HEK293 (cell line): ENCODE measurements around the gene RUFY4.

Experiments used
- SETDB1 ChIP-seq: IDR thresholded peaks from one replicate; pipeline ENCODE4 v1.6.1; 2017; ENCODE audit warnings: mild to moderate bottlenecking, low read length, moderate library complexity, mixed read lengths; ENCODE audit not compliant: insufficient read length
- ZEB2 ChIP-seq: fragments of 450-650 bp; formaldehyde crosslinking; IDR thresholded peaks from 2 replicates; pipeline ENCODE4 v1.5.1; 2016; ENCODE audit warnings: missing biosample characterization, missing genetic modification characterization
- ZNF155 ChIP-seq: fragments of 450-650 bp; formaldehyde crosslinking; IDR thresholded peaks from 2 replicates; pipeline ENCODE4 v1.5.1; 2016; ENCODE audit warnings: missing biosample characterization, missing genetic modification characterization
- ZNF701 ChIP-seq: fragments of 450-650 bp; formaldehyde crosslinking; IDR thresholded peaks from 2 replicates; pipeline ENCODE4 v1.5.1; 2016; ENCODE audit warnings: missing biosample characterization, missing genetic modification characterization
- TF ChIP-seq, protein P1 (sequence below): fragments of 450-650 bp; formaldehyde crosslinking; IDR thresholded peaks from 2 replicates; pipeline ENCODE4 v1.5.1; 2016; ENCODE audit warnings: missing biosample characterization, missing genetic modification characterization
- TF ChIP-seq, protein P2 (sequence below): fragments of 450-650 bp; formaldehyde crosslinking; IDR thresholded peaks from 2 replicates; pipeline ENCODE4 v1.5.1; 2016; ENCODE audit warnings: missing biosample characterization, missing genetic modification characterization, low read depth

DNA sequence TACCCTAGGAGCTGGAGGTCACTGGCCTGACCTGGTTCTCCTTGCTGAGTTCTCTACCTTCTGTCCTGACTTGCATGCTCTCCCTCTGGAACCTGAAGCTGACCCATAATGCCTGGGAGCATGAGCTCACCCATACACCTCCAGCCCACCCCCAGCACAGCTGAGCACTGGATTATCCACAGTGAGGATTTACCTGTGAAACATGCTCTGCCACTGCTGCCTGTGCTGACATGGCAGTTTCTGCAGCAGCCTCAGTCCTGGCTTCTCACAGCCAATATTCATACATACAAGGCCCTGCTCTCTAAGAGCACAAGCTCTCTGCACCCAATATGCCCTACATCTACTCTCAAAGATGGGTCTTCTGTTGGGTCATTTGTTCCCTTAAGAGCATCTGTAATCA is 61.8 kb downstream of the RUFY4 start:
- TF ChIP-seq ZEB2 (tag by site-specific recombination) (no peak), SETDB1 (no peak), ZNF701 (tag by site-specific recombination) (no peak), ZNF155 (no peak)
- TF ChIP-seq, protein P1, sequence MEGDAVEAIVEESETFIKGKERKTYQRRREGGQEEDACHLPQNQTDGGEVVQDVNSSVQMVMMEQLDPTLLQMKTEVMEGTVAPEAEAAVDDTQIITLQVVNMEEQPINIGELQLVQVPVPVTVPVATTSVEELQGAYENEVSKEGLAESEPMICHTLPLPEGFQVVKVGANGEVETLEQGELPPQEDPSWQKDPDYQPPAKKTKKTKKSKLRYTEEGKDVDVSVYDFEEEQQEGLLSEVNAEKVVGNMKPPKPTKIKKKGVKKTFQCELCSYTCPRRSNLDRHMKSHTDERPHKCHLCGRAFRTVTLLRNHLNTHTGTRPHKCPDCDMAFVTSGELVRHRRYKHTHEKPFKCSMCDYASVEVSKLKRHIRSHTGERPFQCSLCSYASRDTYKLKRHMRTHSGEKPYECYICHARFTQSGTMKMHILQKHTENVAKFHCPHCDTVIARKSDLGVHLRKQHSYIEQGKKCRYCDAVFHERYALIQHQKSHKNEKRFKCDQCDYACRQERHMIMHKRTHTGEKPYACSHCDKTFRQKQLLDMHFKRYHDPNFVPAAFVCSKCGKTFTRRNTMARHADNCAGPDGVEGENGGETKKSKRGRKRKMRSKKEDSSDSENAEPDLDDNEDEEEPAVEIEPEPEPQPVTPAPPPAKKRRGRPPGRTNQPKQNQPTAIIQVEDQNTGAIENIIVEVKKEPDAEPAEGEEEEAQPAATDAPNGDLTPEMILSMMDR (tag by site-specific recombination), result no peak
- TF ChIP-seq, protein P2, sequence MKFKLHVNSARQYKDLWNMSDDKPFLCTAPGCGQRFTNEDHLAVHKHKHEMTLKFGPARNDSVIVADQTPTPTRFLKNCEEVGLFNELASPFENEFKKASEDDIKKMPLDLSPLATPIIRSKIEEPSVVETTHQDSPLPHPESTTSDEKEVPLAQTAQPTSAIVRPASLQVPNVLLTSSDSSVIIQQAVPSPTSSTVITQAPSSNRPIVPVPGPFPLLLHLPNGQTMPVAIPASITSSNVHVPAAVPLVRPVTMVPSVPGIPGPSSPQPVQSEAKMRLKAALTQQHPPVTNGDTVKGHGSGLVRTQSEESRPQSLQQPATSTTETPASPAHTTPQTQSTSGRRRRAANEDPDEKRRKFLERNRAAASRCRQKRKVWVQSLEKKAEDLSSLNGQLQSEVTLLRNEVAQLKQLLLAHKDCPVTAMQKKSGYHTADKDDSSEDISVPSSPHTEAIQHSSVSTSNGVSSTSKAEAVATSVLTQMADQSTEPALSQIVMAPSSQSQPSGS, result no peak
